Measurements from ENCODE around the gene FAM163B.
"Not testable (repeated sequence)": the region's sequence is repeated elsewhere in the genome, so short reads cannot be mapped to it uniquely, and the experiment has no call there.

The FAM163B gene

GRCh38 chr9:133566382-133566781 lies 42.8 kb downstream of the FAM163B start:
- ChIA-PET POLR2A (no interaction called here), CTCF (no interaction called here)
- TF ChIP-seq, protein P1, sequence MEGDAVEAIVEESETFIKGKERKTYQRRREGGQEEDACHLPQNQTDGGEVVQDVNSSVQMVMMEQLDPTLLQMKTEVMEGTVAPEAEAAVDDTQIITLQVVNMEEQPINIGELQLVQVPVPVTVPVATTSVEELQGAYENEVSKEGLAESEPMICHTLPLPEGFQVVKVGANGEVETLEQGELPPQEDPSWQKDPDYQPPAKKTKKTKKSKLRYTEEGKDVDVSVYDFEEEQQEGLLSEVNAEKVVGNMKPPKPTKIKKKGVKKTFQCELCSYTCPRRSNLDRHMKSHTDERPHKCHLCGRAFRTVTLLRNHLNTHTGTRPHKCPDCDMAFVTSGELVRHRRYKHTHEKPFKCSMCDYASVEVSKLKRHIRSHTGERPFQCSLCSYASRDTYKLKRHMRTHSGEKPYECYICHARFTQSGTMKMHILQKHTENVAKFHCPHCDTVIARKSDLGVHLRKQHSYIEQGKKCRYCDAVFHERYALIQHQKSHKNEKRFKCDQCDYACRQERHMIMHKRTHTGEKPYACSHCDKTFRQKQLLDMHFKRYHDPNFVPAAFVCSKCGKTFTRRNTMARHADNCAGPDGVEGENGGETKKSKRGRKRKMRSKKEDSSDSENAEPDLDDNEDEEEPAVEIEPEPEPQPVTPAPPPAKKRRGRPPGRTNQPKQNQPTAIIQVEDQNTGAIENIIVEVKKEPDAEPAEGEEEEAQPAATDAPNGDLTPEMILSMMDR (IDR thresholded peaks at IDR 0.05; ENCODE audit: insufficient read depth, low read length, missing control alignments) = no peak
- DNase-seq (ENCODE audit: low read depth, low spot score) = no peak
- H3K4me3 ChIP-seq (ENCODE audit: low read depth, low read length) = no peak overlapping the region

GRCh38 chr9:133564451-133565116 lies 44.6 kb downstream of the FAM163B start:
- TF ChIP-seq, protein P1 (IDR thresholded peaks at IDR 0.05; ENCODE audit: insufficient read depth, low read length, missing control alignments) = no peak
- ChIA-PET POLR2A (no interaction called here), CTCF (no interaction called here)
- H3K4me3 ChIP-seq (ENCODE audit: low read depth, low read length) = no peak overlapping the region
- DNase-seq (ENCODE audit: low read depth, low spot score) = no peak

- CTCF ChIA-PET; POLR2A ChIA-PET; H3K4me3 ChIP-seq (ENCODE audit: low read depth, low read length); DNase-seq (ENCODE audit: low read depth, low spot score): not testable (repeated sequence)
These were observed 45.4 kb downstream of the FAM163B start for GRCh38 chr9:133563814-133564213.

GRCh38 chr9:133563291-133563796 lies 45.8 kb downstream of the FAM163B start:
- H3K4me3 ChIP-seq (ENCODE audit: low read depth, low read length) = no peak overlapping the region
- POLR2A ChIA-PET = no interaction called here
- TF ChIP-seq, protein P1 (IDR thresholded peaks at IDR 0.05; ENCODE audit: insufficient read depth, low read length, missing control alignments) = no peak
- CTCF ChIA-PET = no interaction called here
- no peak for DNase-seq (ENCODE audit: low read depth, low spot score)

DNA sequence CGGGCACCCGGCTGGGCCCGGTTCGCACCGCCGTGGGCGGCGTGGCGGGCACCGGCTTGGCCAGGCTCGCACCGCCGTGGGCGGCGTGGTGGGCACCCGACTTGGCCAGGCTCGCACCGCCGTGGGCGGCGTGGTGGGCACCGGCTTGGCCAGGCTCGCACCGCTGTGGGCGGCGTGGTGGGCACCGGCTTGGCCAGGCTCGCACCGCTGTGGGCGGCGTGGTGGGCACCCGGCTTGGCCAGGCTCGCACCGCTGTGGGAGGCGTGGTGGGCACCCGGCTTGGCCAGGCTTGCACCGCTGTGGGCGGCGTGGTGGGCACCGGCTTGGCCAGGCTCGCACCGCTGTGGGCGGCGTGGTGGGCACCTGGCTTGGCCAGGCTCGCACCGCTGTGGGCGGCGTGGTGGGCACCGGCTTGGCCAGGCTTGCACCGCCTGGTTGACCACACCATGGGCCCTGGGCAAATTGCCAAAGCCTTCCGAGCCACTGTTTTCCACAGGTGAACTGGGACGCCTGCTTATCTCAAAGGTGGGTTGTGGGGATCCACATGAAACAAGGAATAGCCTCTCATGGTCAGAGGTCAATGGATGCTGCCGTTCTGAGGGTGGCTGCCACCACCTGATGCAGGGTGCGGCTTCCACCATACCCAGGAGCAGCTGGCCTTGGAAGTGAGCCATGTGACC lies 46.4 kb downstream of the FAM163B start:
- ChIA-PET POLR2A (no interaction called here), CTCF (no interaction called here)
- TF ChIP-seq, protein P1 (IDR thresholded peaks at IDR 0.05; ENCODE audit: insufficient read depth, low read length, missing control alignments) = no peak
- no peak for DNase-seq (ENCODE audit: low read depth, low spot score)
- H3K4me3 ChIP-seq (ENCODE audit: low read depth, low read length) = no peak overlapping the region

- POLR2A ChIA-PET = no interaction called here
- H3K4me3 ChIP-seq (ENCODE audit: low read depth, low read length) = no peak overlapping the region
- DNase-seq (ENCODE audit: low read depth, low spot score) = no peak
- TF ChIP-seq, protein P1 (IDR thresholded peaks at IDR 0.05; ENCODE audit: insufficient read depth, low read length, missing control alignments) = no peak
- CTCF ChIA-PET = no interaction called here
These were observed 47.1 kb downstream of the FAM163B start for GRCh38 chr9:133561976-133562554.

Data from AG04449 (cell line).